ENCODE measurements around the gene OBP2B.
"Not testable (repeated sequence)": the region's sequence is repeated elsewhere in the genome, so short reads cannot be mapped to it uniquely, and the experiment has no call there.

Gene OBP2B

DNA sequence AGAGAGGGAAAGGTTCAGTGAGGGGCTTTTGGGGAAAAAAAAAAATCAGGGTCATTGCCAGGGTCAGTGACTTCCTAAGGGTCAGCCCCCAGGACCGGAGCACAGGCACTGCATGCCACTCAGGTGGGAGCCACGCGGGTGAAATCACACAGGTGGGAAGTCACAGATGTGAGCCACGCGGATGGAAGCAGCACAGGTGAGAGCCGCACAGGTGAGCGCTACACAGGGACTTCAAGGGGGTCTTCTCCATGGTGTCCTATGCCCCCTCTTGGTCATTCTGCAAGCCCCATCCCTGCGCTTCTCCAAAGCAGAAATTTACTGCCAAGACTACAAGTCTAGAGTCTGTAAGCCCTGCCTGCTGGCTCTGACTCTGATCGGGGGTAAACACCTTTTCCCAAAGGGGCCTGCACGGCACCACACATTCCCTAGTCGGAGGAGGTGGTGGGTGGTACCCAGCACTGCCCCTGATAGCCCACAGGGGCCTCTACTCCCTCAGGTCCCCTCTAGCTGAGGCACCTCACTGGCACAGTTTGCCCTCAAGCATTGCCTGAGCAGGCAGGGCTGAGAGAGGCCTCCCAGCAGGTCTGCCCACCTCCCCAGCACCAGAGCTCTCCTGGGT is 18.3 kb upstream of the OBP2B start:
- no peak overlapping the region for H3K4me3 ChIP-seq (ENCODE audit: control insufficient read depth in 1 of 7, extremely low read depth in 1 of 7, insufficient read depth in 4 of 7, low read depth in 2 of 7, low read length in 6 of 7)
- POLR2A ChIA-PET = no interaction called here
- no peaks in the 10 kb centered on the region for H3K27me3 ChIP-seq (replicated peaks in 2 of 5; ENCODE audit: control insufficient read depth in 4 of 5, insufficient read depth in 5 of 5, low read length in 4 of 5)
- DNase-seq = no peak
- CTCF ChIA-PET = no interaction called here
- no peaks in the 10 kb centered on the region for H3K9me3 ChIP-seq (ENCODE audit: control extremely low read depth in 1 of 5, control insufficient read depth in 4 of 5, insufficient read depth in 2 of 5, low read depth in 1 of 5, low read length in 4 of 5)
- no peaks in the 10 kb centered on the region for H3K36me3 ChIP-seq (ENCODE audit: control insufficient read depth in 4 of 4, insufficient read depth in 4 of 4, low read length in 3 of 4)
- H3K27ac ChIP-seq (ENCODE audit: insufficient read depth in 1 of 2, low read depth in 1 of 2, low read length in 2 of 2, poor library complexity in 1 of 2, severe bottlenecking in 2 of 2) = no peak overlapping the region
- WGBS (ENCODE audit: insufficient coverage) = 100% methylated on average over 11 of the region's 11 CpGs
- peaks cover 0 to 9% (median 3%) of the 10 kb centered on the region in 4 experiments for H3K4me1 ChIP-seq (ENCODE audit: control extremely low read depth in 1 of 4, control insufficient read depth in 4 of 4, insufficient read depth in 4 of 4, low read length in 3 of 4)

DNA sequence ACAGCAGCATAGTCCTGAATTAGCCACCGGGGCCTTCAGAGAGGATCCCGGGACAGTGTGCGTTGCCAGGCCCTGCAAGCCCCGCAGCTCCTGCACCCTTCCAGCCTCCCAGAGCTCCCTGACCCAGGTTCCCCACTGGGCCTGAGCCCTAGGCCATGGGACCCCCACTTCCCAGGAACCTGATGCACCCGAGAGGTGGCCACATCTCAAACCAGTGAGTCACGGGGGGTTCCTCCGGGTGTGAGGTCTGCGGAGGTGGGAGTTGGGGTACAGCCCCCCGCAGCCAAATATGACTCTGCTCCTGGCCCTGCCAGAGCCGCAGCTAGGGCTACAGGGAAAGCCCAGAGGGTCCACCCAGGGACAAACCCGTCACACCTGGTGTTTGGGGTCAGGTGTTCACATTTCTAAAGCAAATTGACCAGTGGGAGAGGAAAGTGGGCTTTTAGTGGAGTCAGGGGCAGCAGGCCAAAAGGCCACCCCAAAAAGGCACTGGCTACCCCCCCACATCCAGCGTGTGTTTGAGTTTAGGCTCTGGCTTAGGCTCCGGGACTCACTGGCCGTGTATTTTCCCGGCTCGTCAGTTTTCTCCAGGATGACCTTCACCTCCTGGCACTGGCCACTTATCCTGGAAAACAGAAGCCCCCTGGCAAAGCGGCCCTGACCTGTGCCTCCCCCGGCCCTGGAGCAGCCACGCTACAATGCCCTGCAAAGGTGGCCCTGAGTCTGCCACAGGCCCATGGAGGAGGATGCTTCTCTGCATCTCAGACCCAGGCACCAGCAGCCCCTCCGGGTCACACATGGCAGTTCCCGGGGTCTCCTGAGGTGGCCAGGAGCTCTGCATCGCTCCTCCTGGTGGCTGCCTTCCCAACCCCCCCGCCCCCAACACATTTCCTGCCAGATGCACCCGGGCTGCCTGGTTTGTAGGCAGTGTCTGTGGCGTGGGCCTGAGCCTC is 17.4 kb upstream of the OBP2B start:
- POLR2A ChIA-PET = no interaction called here
- H3K4me1 ChIP-seq (ENCODE audit: control extremely low read depth in 1 of 4, control insufficient read depth in 4 of 4, insufficient read depth in 4 of 4, low read length in 3 of 4) = peaks cover 0 to 9% (median 3%) of the 10 kb centered on the region in 4 experiments
- peak in 1 of 3 donors; percentile 26 for DNase-seq
- CTCF ChIA-PET = interaction anchor here (0.7 to 2.5 kb wide), 2 partner anchors 12 to 40 kb away, joined by 3 to 7 read pairs; no protein-coding TSS in a partner anchor
- H3K27me3 ChIP-seq (replicated peaks in 2 of 5; ENCODE audit: control insufficient read depth in 4 of 5, insufficient read depth in 5 of 5, low read length in 4 of 5) = no peaks in the 10 kb centered on the region
- H3K9me3 ChIP-seq (ENCODE audit: control extremely low read depth in 1 of 5, control insufficient read depth in 4 of 5, insufficient read depth in 2 of 5, low read depth in 1 of 5, low read length in 4 of 5) = no peaks in the 10 kb centered on the region
- no peaks in the 10 kb centered on the region for H3K36me3 ChIP-seq (ENCODE audit: control insufficient read depth in 4 of 4, insufficient read depth in 4 of 4, low read length in 3 of 4)
- H3K27ac ChIP-seq (ENCODE audit: insufficient read depth in 1 of 2, low read depth in 1 of 2, low read length in 2 of 2, poor library complexity in 1 of 2, severe bottlenecking in 2 of 2) = no peak overlapping the region
- H3K4me3 ChIP-seq (ENCODE audit: control insufficient read depth in 1 of 7, extremely low read depth in 1 of 7, insufficient read depth in 4 of 7, low read depth in 2 of 7, low read length in 6 of 7) = no peak overlapping the region
- WGBS (ENCODE audit: insufficient coverage) = 89% methylated on average over 19 of the region's 25 CpGs

DNA sequence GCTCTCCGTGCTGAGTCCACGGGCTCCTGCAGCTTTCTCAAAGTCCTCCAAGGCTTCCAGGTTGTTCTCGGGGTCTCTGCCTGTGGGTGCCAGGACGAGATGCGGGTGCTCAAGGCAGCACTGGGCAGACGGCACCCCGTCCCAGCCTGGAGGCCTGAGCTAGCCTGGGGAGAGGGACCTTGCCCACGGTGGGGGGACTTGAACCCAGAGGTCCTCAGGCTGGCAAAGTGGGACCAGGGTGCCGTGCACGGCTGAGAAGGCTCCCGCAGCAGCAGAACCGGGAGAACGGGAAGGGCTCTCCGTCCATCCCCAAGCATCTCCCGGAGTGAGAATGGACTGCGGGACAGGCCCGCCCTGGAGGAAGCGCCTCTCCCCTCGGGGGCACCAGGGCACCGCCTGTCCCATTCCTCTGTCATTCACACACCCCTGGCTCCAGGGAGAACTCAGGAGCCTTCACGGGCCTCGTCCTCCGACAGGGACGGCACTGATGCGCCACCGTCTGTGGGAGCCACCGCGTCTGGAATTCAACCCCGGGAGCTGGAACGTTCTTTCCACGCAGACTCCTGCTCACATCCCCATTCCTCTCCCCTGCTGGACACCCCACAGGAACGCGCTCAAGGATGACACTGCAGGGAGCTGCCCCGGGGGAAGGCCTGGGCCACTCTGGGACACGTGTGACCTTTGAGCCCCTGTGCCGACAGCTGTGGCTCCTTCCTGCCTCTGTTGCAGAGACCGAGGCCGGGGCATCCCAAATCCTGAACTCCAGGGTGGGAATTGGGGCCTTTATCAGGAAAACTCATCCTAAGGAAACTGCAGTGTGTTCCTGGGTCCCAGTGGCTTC is 16.3 kb upstream of the OBP2B start:
- POLR2A ChIA-PET = no interaction called here
- Histone ChIP-seq H3K4me1 (ENCODE audit: control extremely low read depth in 1 of 4, control insufficient read depth in 4 of 4, insufficient read depth in 4 of 4, low read length in 3 of 4) (peaks cover 0 to 9% (median 3%) of the 10 kb centered on the region in 4 experiments), H3K27ac (ENCODE audit: insufficient read depth in 1 of 2, low read depth in 1 of 2, low read length in 2 of 2, poor library complexity in 1 of 2, severe bottlenecking in 2 of 2) (no peak overlapping the region), H3K9me3 (ENCODE audit: control extremely low read depth in 1 of 5, control insufficient read depth in 4 of 5, insufficient read depth in 2 of 5, low read depth in 1 of 5, low read length in 4 of 5) (no peaks in the 10 kb centered on the region), H3K36me3 (ENCODE audit: control insufficient read depth in 4 of 4, insufficient read depth in 4 of 4, low read length in 3 of 4) (no peaks in the 10 kb centered on the region), H3K27me3 (replicated peaks in 2 of 5; ENCODE audit: control insufficient read depth in 4 of 5, insufficient read depth in 5 of 5, low read length in 4 of 5) (no peaks in the 10 kb centered on the region), H3K4me3 (ENCODE audit: control insufficient read depth in 1 of 7, extremely low read depth in 1 of 7, insufficient read depth in 4 of 7, low read depth in 2 of 7, low read length in 6 of 7) (no peak overlapping the region)
- no peak for DNase-seq
- CTCF ChIA-PET = interaction anchor here (0.7 to 2.5 kb wide), 2 partner anchors 13 to 39 kb away, joined by 3 to 7 read pairs; no protein-coding TSS in a partner anchor
- 90% methylated on average over 28 of the region's 38 CpGs for WGBS (ENCODE audit: insufficient coverage)

DNA sequence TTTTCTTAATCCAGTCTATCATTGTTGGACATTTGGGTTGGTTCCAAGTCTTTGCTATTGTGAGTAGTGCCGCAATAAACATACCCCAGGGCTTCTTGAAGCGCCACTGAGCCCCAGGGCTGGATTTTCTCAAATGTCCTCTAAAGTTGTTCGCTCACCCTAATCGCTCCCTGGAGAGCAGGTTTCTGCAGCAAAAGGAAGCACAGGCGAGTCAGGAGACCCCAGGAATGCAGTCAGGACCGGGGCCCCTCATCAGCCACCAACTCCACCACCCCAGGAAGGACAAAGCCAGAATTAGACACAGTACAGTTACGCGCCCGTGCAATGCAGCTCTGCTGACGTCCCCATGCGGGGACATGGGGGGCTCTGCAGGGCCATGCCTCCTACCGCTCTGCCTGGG is 15.7 kb upstream of the OBP2B start:
- WGBS (ENCODE audit: insufficient coverage) = 99% methylated on average over 11 of the region's 12 CpGs
- no peaks in the 10 kb centered on the region for H3K36me3 ChIP-seq (ENCODE audit: control insufficient read depth in 4 of 4, insufficient read depth in 4 of 4, low read length in 3 of 4)
- H3K27ac ChIP-seq (ENCODE audit: insufficient read depth in 1 of 2, low read depth in 1 of 2, low read length in 2 of 2, poor library complexity in 1 of 2, severe bottlenecking in 2 of 2) = no peak overlapping the region
- no peak for DNase-seq
- CTCF ChIA-PET = interaction anchor here (2.5 kb wide), 1 partner anchor 14 kb away, joined by 7 read pairs; no protein-coding TSS in a partner anchor
- no peak overlapping the region for H3K4me3 ChIP-seq (ENCODE audit: control insufficient read depth in 1 of 7, extremely low read depth in 1 of 7, insufficient read depth in 4 of 7, low read depth in 2 of 7, low read length in 6 of 7)
- POLR2A ChIA-PET = no interaction called here
- H3K4me1 ChIP-seq (ENCODE audit: control extremely low read depth in 1 of 4, control insufficient read depth in 4 of 4, insufficient read depth in 4 of 4, low read length in 3 of 4) = peaks cover 0 to 9% (median 3%) of the 10 kb centered on the region in 4 experiments
- no peaks in the 10 kb centered on the region for H3K9me3 ChIP-seq (ENCODE audit: control extremely low read depth in 1 of 5, control insufficient read depth in 4 of 5, insufficient read depth in 2 of 5, low read depth in 1 of 5, low read length in 4 of 5)
- H3K27me3 ChIP-seq (replicated peaks in 2 of 5; ENCODE audit: control insufficient read depth in 4 of 5, insufficient read depth in 5 of 5, low read length in 4 of 5) = no peaks in the 10 kb centered on the region

DNA sequence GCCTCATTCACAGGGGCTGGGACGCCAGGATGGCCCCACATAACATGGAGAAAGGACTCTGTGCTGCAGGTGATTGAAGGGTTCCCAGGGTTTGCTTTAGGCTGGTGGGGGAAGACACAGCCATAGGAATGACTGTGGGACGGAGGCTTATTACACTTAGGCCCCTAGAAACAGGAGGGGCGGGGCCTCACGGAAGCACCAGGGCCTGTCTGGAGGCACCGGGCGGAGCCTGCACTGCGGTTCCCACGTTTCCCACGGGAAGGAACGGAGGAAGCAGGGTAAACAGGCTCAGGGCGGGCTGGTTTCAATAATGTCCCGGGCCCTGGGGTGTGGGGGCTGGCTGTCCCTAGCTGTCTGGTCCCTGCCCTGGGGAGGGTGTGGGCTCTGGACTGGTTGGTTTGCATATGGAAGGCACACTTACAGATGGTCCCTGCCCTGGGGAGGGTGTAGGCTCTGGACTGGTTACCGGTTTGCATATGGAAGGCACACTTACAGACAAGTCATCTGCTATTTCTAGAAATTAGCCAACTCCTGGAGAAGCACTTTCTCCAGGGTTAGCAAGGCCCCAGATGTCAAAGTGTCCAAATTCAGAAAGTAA is 14.2 kb upstream of the OBP2B start:
- CTCF ChIA-PET = interaction anchor here (0.6 to 0.7 kb wide), 2 partner anchors 86 to 207 kb away, joined by 3 read pairs; no protein-coding TSS in a partner anchor
- H3K9me3 ChIP-seq (ENCODE audit: control extremely low read depth in 1 of 5, control insufficient read depth in 4 of 5, insufficient read depth in 2 of 5, low read depth in 1 of 5, low read length in 4 of 5); H3K27me3 ChIP-seq (replicated peaks in 2 of 5; ENCODE audit: control insufficient read depth in 4 of 5, insufficient read depth in 5 of 5, low read length in 4 of 5); DNase-seq; POLR2A ChIA-PET; H3K36me3 ChIP-seq (ENCODE audit: control insufficient read depth in 4 of 4, insufficient read depth in 4 of 4, low read length in 3 of 4); H3K27ac ChIP-seq (ENCODE audit: insufficient read depth in 1 of 2, low read depth in 1 of 2, low read length in 2 of 2, poor library complexity in 1 of 2, severe bottlenecking in 2 of 2); H3K4me1 ChIP-seq (ENCODE audit: control extremely low read depth in 1 of 4, control insufficient read depth in 4 of 4, insufficient read depth in 4 of 4, low read length in 3 of 4): not testable (repeated sequence)
- H3K4me3 ChIP-seq (ENCODE audit: control insufficient read depth in 1 of 7, extremely low read depth in 1 of 7, insufficient read depth in 4 of 7, low read depth in 2 of 7, low read length in 6 of 7) = peak overlapping the region in 1 of 7 experiments; percentile 38
- WGBS (ENCODE audit: insufficient coverage) = 52% methylated on average over 5 of the region's 13 CpGs

DNA sequence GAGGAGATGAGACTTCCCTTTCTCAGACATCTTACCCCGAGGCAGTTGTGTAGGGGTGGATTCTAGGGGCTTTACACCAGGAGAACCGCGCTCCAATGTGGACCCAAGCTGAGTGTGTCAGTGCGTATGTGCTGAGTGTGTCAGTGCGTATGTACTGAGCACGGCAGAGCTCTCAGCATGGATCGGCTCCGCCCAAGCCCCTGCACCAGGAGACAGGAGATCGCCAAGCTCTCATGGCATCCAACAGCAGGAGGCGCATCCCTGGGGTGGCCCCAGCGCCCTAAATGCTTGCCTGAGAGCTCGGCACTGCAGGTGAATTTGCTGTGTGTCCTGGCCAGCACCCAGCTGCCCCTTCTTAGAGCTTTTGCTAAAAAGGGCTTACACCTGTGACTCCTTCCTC is 12.9 kb upstream of the OBP2B start:
- DNase-seq; H3K36me3 ChIP-seq (ENCODE audit: control insufficient read depth in 4 of 4, insufficient read depth in 4 of 4, low read length in 3 of 4); POLR2A ChIA-PET; H3K27ac ChIP-seq (ENCODE audit: insufficient read depth in 1 of 2, low read depth in 1 of 2, low read length in 2 of 2, poor library complexity in 1 of 2, severe bottlenecking in 2 of 2); CTCF ChIA-PET; H3K9me3 ChIP-seq (ENCODE audit: control extremely low read depth in 1 of 5, control insufficient read depth in 4 of 5, insufficient read depth in 2 of 5, low read depth in 1 of 5, low read length in 4 of 5); H3K4me3 ChIP-seq (ENCODE audit: control insufficient read depth in 1 of 7, extremely low read depth in 1 of 7, insufficient read depth in 4 of 7, low read depth in 2 of 7, low read length in 6 of 7); H3K4me1 ChIP-seq (ENCODE audit: control extremely low read depth in 1 of 4, control insufficient read depth in 4 of 4, insufficient read depth in 4 of 4, low read length in 3 of 4): not testable (repeated sequence)
- WGBS (ENCODE audit: insufficient coverage) = 92% methylated on average over 8 of the region's 12 CpGs
- H3K27me3 ChIP-seq (replicated peaks in 2 of 5; ENCODE audit: control insufficient read depth in 4 of 5, insufficient read depth in 5 of 5, low read length in 4 of 5) = peaks cover 0 to 12% (median 0%) of the 10 kb centered on the region in 5 experiments
